ENCODE measurements around the gene MAGI2.
A peak's percentile ranks its signal among the peaks of the same experiment; 100 is the strongest.

MAGI2 gene

DNA sequence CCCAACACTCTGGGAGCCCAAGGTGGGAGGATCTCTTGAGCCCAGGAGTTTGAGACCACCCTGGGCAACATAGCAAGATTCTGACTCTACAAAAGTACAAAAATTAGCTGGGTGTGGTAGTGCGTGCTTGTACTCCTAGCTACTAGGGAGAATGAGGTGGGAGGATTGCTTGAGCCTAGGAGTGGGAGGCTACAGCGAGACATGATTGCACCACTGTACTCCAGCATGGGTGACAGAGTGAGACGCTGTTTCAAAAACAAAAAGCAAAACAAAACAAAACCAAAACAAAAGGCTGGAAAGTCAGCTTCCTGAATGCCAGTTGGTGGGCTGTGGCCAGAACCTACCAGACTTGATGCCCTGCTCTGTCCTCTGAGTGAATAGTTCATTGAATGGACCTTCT, 1412.0 kb downstream of the MAGI2 start:
- no peaks in the 10 kb centered on the region for H3K9me3 ChIP-seq
- H3K4me3 ChIP-seq (ENCODE audit: low read depth in 1 of 2, low read length in 1 of 2), result no peak overlapping the region
- H3K36me3 ChIP-seq, result no peaks in the 10 kb centered on the region
- TF ChIP-seq, protein P1, sequence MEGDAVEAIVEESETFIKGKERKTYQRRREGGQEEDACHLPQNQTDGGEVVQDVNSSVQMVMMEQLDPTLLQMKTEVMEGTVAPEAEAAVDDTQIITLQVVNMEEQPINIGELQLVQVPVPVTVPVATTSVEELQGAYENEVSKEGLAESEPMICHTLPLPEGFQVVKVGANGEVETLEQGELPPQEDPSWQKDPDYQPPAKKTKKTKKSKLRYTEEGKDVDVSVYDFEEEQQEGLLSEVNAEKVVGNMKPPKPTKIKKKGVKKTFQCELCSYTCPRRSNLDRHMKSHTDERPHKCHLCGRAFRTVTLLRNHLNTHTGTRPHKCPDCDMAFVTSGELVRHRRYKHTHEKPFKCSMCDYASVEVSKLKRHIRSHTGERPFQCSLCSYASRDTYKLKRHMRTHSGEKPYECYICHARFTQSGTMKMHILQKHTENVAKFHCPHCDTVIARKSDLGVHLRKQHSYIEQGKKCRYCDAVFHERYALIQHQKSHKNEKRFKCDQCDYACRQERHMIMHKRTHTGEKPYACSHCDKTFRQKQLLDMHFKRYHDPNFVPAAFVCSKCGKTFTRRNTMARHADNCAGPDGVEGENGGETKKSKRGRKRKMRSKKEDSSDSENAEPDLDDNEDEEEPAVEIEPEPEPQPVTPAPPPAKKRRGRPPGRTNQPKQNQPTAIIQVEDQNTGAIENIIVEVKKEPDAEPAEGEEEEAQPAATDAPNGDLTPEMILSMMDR (IDR thresholded peaks at IDR 0.05), result no peak
- peaks cover 0 to 4% of the 10 kb centered on the region in 2 experiments for H3K4me1 ChIP-seq (ENCODE audit: control insufficient read depth in 1 of 2, insufficient read depth in 1 of 2, low read depth in 1 of 2, low read length in 1 of 2)
- H3K27me3 ChIP-seq, result peaks cover 40% of the 10 kb centered on the region
- no peak overlapping the region for H3K27ac ChIP-seq

DNA sequence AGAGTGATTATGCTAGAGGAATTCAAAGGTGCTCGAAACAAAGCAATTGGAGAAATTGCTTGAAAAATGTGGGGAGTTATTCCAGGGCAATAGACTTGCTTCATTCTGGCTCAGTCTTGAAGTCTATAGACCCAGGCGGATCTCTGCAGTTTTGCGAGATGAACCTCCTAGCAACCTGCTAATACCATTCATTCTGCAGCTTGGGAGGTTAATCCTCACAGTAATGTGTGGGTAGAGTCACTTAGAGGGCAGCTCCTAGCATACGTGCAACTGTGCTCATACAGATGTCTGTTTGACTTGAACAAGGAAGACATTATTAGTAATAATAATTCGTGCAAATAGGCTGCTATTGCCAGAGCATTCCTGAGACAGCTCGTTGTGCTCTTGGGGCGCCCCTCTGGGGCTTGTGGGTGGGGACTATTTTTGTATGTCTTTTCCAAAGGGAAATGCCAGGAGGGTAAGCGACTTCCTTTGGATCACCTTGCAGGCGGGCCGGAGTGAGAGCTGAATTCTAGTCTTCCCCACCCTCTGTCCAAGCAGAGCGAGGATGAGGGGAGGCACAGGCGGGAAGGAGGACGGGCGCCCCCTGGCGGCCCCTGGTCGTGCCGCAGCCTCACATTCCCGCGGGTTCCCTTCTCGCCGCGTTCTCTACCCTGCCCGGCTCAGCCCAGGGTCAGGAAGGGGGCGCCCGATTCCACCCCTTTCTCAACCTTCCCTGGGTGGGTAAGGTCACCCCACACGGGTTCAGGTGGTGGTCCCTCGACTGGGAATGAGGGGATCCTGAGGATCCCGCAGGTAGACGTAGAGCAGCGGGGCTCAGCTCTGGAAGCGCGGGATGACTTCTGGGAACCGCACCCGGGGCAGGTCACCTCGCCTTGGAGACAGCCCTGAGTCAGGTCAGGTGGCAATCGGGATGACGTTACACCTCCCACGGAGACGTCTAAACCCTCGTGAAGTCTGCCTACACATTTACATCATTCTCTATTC, 1413.4 kb downstream of the MAGI2 start:
- Histone ChIP-seq H3K9me3 (no peaks in the 10 kb centered on the region), H3K4me1 (ENCODE audit: control insufficient read depth in 1 of 2, insufficient read depth in 1 of 2, low read depth in 1 of 2, low read length in 1 of 2) (peaks cover 0 to 4% of the 10 kb centered on the region in 2 experiments), H3K27ac (no peak overlapping the region), H3K27me3 (peaks cover 40% of the 10 kb centered on the region), H3K4me3 (ENCODE audit: low read depth in 1 of 2, low read length in 1 of 2) (no peak overlapping the region), H3K36me3 (no peaks in the 10 kb centered on the region)
- TF ChIP-seq, protein P1 (IDR thresholded peaks at IDR 0.05), result peak; percentile 62

DNA sequence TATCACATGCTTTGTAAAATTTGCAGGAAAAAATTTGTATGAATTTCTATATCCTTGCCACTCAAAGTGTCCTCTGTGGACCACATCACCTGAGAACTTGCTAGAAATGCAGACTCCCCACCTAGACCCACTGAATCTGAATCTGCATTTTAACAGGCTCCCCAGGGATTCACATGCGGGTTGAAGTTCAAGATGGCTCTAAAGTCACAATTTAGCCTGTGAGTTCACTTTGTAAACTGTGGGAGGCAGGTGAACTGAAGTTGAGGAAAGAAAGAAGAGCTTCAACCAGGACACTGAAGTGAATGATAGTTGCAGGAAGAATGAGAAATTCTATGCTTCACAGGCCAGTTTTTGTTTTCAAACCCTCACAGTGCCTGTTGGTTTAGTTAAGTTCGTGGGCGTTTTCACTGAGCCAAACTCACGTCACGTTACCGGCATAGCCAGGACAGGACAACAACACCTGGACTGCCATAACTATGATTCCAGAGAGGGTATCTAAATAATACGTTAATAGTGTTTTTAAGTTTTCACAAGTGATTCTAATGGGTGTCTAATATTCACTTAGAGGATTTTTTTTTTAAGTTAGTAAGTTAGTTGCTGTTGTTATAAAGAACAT, 1414.9 kb downstream of the MAGI2 start:
- H3K36me3 ChIP-seq, result no peaks in the 10 kb centered on the region
- TF ChIP-seq, protein P1 (IDR thresholded peaks at IDR 0.05), result no peak
- H3K4me1 ChIP-seq (ENCODE audit: control insufficient read depth in 1 of 2, insufficient read depth in 1 of 2, low read depth in 1 of 2, low read length in 1 of 2), result peaks cover 0 to 4% of the 10 kb centered on the region in 2 experiments
- peaks cover 40% of the 10 kb centered on the region for H3K27me3 ChIP-seq
- H3K4me3 ChIP-seq (ENCODE audit: low read depth in 1 of 2, low read length in 1 of 2), result no peak overlapping the region
- H3K9me3 ChIP-seq, result no peaks in the 10 kb centered on the region
- no peak overlapping the region for H3K27ac ChIP-seq

DNA sequence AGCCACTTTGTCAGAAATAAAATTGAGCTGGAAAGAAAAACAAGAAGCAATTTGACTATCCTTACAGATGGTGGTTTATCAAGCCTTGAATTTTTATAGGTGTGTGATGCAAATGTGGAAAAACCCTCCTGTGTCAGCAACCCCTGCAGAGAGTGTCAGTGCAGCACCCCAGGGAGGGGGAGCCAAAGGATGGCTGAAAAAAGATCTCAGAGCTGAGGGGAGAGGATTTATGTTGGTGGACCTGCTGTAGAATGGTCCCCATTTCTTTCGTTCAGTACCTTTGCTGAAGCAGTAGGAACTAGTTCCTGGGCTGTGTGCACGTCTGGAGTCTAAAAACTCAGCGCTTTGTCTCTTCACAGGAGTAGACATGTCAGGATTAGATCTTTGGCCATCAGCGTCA, 1415.9 kb downstream of the MAGI2 start:
- no peak overlapping the region for H3K27ac ChIP-seq
- peaks cover 46% of the 10 kb centered on the region for H3K27me3 ChIP-seq
- TF ChIP-seq, protein P1 (IDR thresholded peaks at IDR 0.05), result no peak
- H3K9me3 ChIP-seq, result no peaks in the 10 kb centered on the region
- no peak overlapping the region for H3K4me3 ChIP-seq (ENCODE audit: low read depth in 1 of 2, low read length in 1 of 2)
- H3K36me3 ChIP-seq, result no peaks in the 10 kb centered on the region
- H3K4me1 ChIP-seq (ENCODE audit: control insufficient read depth in 1 of 2, insufficient read depth in 1 of 2, low read depth in 1 of 2, low read length in 1 of 2), result peaks cover 0 to 4% of the 10 kb centered on the region in 2 experiments

DNA sequence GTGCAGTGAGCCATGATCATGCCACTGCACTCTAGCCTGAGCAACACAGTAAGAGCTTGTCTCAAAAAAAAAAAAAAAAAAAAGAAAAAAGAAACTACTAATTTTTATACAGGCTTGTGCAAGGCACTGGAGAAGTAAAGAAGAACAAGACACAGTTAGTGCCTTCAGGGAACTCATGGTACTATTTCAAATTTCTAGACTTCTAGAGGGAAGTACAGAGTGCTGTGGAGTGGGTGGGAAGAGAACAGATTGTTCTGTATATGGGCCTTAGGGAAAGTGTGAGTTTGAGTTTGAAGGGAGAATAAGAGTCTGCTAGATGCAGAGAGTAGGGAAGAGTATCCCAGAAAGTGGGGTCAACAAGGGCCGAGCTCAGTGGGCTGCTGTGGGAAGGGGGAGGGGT, 1420.1 kb downstream of the MAGI2 start:
- Histone ChIP-seq H3K9me3 (no peaks in the 10 kb centered on the region), H3K4me1 (ENCODE audit: control insufficient read depth in 1 of 2, insufficient read depth in 1 of 2, low read depth in 1 of 2, low read length in 1 of 2) (no peaks in the 10 kb centered on the region), H3K36me3 (no peaks in the 10 kb centered on the region), H3K4me3 (ENCODE audit: low read depth in 1 of 2, low read length in 1 of 2) (no peak overlapping the region), H3K27me3 (peaks cover 48% of the 10 kb centered on the region), H3K27ac (no peak overlapping the region)
- TF ChIP-seq, protein P1 (IDR thresholded peaks at IDR 0.05), result no peak

Data from neutrophil (primary cell).